Testis (tissue), 3 donors: ENCODE results near the gene SLC9C1. TPM values are rescaled to one million over a fixed set of nuclear protein-coding genes. Genes with fewer than 3 reads are reported as not detected.

Experiments used
- DNase-seq: peaks from one replicate; pipeline ENCODE4 v3.0.0-alpha.2; 2019
- H3K27ac ChIP-seq, 2 donors: fragments of 200-600 bp; sonication (generic); one replicate each; pipeline ENCODE4 v1.5.1; 2019
- H3K27me3 ChIP-seq: fragments of 200-600 bp; sonication (generic); one replicate; pipeline ENCODE4 v1.5.1; 2019
- H3K36me3 ChIP-seq: fragments of 200-600 bp; sonication (generic); one replicate; pipeline ENCODE4 v1.5.1; 2017; ENCODE audit warnings: low read depth; ENCODE audit errors: missing control alignments
- H3K4me1 ChIP-seq: fragments of 200-600 bp; sonication (generic); one replicate; pipeline ENCODE4 v1.5.1; 2019
- H3K4me3 ChIP-seq, 2 donors: fragments of 200-600 bp; sonication (generic); one replicate each; pipeline ENCODE4 v1.5.1; 2017 to 2019
- H3K9me3 ChIP-seq: fragments of 200-600 bp; sonication (generic); one replicate; pipeline ENCODE4 v1.5.1; 2017
- POLR2A ChIP-seq: fragments of 450-650 bp; IDR thresholded peaks from one replicate; pipeline ENCODE4 v1.6.1; 2017; ENCODE audit warnings: antibody characterized with exemption, mild to moderate bottlenecking, moderate library complexity
- WGBS, 2 donors: methylation state at CpG; one replicate each; pipeline ENCODE4 v1.1.5; 2018; 5-methylcytosine and 5-hydroxymethylcytosine counted together
- intact Hi-C: fragments of 100-400 bp; cut with DNase I; formaldehyde crosslinking; loops from one replicate; pipeline ENCODE4 v1.15.1; 2023; ENCODE audit warnings: low total_unique reads
- polyA plus RNA-seq: library from polyadenylated mRNA; stranded (reverse); fragments of 350-450 nt; fragmentation: Illumina TruSeq; extraction: RNeasy Lipid Tissue Mini Kit (QIAGEN cat#74804); gene quantifications from one replicate; pipeline ENCODE4 v1.2.3, GENCODE V29; 2014; ENCODE audit warnings: low read depth, low replicate concordance; ENCODE audit not compliant: insufficient read depth
- total RNA-seq, 2 donors: library from RNA; depleted of rRNA; stranded (reverse); fragments of >200 nt; gene quantifications; one replicate each; pipeline ENCODE4 v1.2.3, GENCODE V29; 2016
- TF ChIP-seq, protein P1 (sequence below), 3 experiments: fragments of 450-650 bp in 2 of 3; fragments of 200-600 bp in 1 of 3; sonication (generic) in 1 of 3; IDR thresholded peaks; one replicate each; pipeline ENCODE4 v1.5.1; 2016 to 2019; ENCODE audit warnings: antibody characterized with exemption in 3 of 3, mild to moderate bottlenecking in 2 of 3, moderate library complexity in 1 of 3

SLC9C1 gene
- total and polyA plus RNA-seq, 3 donors from 2014 or later, result 3.0 to 20.0 (median 9.8) TPM

DNA sequence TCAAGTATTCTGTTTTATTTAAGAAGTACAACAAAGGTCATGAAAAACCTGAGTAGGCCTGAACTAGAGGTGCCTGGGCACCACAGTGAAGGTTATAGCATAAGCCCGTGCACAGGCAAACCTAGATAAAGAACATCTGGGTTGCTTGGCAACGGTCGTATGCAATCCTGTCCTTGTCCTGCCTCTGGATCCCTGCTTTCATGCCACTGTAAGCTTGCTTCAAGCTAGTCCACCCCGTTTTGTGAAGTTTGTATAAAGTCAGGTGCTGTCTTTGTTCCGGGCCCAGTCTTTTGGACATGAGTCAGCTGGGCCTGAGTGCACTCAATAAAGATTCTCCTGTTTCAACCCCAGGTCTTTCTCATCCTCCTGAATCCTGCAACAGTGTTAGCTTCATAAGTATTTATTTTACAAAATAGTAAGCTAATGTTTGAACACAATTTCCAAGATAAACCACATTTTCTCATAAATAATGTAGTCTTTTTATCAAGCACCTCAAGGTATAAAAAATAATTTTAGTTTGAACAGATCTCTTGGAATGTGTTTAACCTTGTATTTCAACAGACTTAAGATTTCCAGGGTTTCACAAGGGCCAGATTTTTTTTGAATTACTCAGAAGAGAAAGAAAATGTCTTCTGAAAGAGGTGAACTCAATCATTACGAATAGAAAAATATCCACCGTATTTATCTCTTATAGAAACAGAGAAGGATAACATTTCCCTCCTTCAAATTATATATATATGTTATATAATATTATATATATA, 14.3 kb upstream of the SLC9C1 start:
- Histone ChIP-seq H3K9me3 (no peaks in the 10 kb centered on the region), H3K4me3 (no peak overlapping the region), H3K36me3 (no peaks in the 10 kb centered on the region), H3K4me1 (peaks cover 3% of the 10 kb centered on the region), H3K27ac (peak overlapping the region in 1 of 2 donors; percentile 44), H3K27me3 (no peaks in the 10 kb centered on the region)
- peak; percentile 67 for DNase-seq
- no peak for TF ChIP-seq POLR2A
- TF ChIP-seq, protein P1, sequence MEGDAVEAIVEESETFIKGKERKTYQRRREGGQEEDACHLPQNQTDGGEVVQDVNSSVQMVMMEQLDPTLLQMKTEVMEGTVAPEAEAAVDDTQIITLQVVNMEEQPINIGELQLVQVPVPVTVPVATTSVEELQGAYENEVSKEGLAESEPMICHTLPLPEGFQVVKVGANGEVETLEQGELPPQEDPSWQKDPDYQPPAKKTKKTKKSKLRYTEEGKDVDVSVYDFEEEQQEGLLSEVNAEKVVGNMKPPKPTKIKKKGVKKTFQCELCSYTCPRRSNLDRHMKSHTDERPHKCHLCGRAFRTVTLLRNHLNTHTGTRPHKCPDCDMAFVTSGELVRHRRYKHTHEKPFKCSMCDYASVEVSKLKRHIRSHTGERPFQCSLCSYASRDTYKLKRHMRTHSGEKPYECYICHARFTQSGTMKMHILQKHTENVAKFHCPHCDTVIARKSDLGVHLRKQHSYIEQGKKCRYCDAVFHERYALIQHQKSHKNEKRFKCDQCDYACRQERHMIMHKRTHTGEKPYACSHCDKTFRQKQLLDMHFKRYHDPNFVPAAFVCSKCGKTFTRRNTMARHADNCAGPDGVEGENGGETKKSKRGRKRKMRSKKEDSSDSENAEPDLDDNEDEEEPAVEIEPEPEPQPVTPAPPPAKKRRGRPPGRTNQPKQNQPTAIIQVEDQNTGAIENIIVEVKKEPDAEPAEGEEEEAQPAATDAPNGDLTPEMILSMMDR (IDR thresholded peaks at IDR 0.05), result no peak
- intact Hi-C loops, result no loop called here
- 42 to 69% methylated on average over 7 of the region's 7 CpGs for WGBS, 2 donors

DNA sequence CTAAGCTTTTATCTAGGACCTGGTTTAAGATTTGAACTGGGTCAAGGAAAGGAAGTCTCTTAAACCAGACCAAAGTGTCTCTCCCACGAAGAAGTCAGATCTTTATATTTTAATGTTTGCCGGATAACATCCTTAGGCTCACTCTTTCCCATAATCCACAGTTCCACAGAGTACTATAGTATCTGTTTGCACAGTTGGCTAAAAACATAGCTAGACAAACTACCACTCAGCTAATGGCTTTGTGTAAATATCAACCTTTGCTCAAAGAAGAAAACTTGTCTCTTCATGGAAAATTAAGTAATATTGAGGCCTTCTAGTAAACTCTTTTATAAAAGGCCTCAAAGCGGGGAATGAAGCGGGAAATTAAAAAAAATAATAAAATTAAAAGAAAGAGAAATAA, 13.5 kb upstream of the SLC9C1 start:
- 55 to 71% methylated on average over 4 of the region's 4 CpGs for WGBS, 2 donors
- no peak for TF ChIP-seq POLR2A
- TF ChIP-seq, protein P1 (IDR thresholded peaks at IDR 0.05), result no peak

DNA sequence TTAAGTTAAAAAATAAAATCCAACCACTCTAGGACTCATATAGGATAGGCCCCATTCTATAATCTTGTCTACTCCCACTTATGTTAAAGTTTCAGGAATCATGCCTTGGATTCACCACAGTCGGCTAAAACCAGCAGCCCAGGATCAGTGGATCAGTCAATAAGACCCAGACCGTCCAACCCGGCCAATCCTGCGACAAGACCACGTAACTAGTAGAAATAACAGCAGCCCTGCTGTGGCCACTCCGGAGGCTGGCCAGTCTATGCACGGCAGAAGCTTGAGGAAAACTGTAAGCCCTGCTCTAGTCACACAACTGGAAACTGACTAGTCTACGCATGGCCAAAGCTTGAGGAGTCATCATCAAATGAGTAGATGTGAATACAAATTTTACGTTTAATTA, 12.8 kb upstream of the SLC9C1 start:
- no peak for DNase-seq
- Histone ChIP-seq H3K36me3 (no peaks in the 10 kb centered on the region), H3K27me3 (no peaks in the 10 kb centered on the region), H3K9me3 (no peaks in the 10 kb centered on the region), H3K4me3 (no peak overlapping the region), H3K4me1 (peaks cover 3% of the 10 kb centered on the region), H3K27ac (peak overlapping the region in 1 of 2 donors; percentile 44)
- WGBS, 2 donors, result 83 to 89% methylated on average over 9 of the region's 9 CpGs
- intact Hi-C loops, result no loop called here
- no peak for TF ChIP-seq POLR2A
- TF ChIP-seq, protein P1 (IDR thresholded peaks at IDR 0.05), result no peak

More for the DNA sequence above, 13.5 kb upstream of the SLC9C1 start:
- Histone ChIP-seq H3K4me3 (no peak overlapping the region), H3K27ac (peak overlapping the region; percentile 33 to 44), H3K4me1 (peaks cover 3% of the 10 kb centered on the region), H3K27me3 (no peaks in the 10 kb centered on the region), H3K9me3 (no peaks in the 10 kb centered on the region), H3K36me3 (no peaks in the 10 kb centered on the region)
- intact Hi-C loops, result no loop called here
- DNase-seq, result no peak

DNA sequence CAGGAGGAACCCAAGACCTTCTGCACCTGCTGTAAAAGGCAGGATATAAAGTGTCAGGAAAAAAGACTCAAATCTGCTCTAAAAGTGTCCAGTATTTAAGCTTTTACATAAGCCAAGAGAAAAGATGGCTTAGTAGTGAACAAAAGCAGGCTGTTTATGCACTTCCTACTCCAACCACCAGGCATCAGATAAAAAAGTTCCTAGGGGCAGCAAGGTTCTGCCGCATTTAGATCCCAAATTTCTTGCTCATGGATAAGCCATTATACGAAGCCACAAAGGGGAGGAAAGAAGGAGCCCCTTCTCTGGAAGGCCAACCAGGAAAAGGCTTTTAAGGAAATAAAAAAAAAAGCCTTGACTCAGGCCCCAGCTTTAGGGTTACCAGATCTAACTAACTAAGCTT, 10.6 kb upstream of the SLC9C1 start:
- Histone ChIP-seq H3K4me1 (peaks cover 3% of the 10 kb centered on the region), H3K27me3 (no peaks in the 10 kb centered on the region), H3K4me3 (peak overlapping the region in 1 of 2 donors; percentile 54), H3K9me3 (no peaks in the 10 kb centered on the region), H3K27ac (peak overlapping the region in 1 of 2 donors; percentile 11), H3K36me3 (no peaks in the 10 kb centered on the region)
- intact Hi-C loops, result no loop called here
- TF ChIP-seq, protein P1 (IDR thresholded peaks at IDR 0.05), result peak in 2 of 3 experiments; percentile 26 to 35
- TF ChIP-seq POLR2A, result no peak
- WGBS, 2 donors, result 11 to 17% methylated on average over 2 of the region's 2 CpGs
- no peak for DNase-seq
